Glomerular endothelial cell (primary cell): ENCODE measurements around the gene XCR1. TPM values are rescaled to one million over a fixed set of nuclear protein-coding genes. Genes with fewer than 3 reads are reported as not detected.
"Not testable (repeated sequence)": the region's sequence is repeated elsewhere in the genome, so short reads cannot be mapped to it uniquely, and the experiment has no call there.

Experiments
- DNase-seq: peaks from one replicate; pipeline ENCODE4 v3.0.0-alpha.2; 2011; ENCODE audit warnings: low read depth, low spot score; ENCODE audit errors: extremely low read depth
- total RNA-seq: library from RNA; depleted of rRNA; stranded (reverse); fragments of >200 nt; gene quantifications from 2 replicates; pipeline ENCODE4 v1.2.3, GENCODE V29; 2015

Gene XCR1
- total RNA-seq, result not detected in 2 replicates

- no peak for DNase-seq
These were observed at the start of gene XCR1 for GRCh38 chr3:46027021-46027705. XCR1 (minus strand) TSS chr3:46027483; CDS start chr3:46021947, 5,536 bp downstream.

- no peak for DNase-seq
These were observed 49.3 kb upstream of the XCR1 start for GRCh38 chr3:46076606-46077005.

- DNase-seq, result no peak
These were observed 48.5 kb upstream of the XCR1 start for GRCh38 chr3:46075816-46076215.

- no peak for DNase-seq
These were observed 44.1 kb upstream of the XCR1 start for GRCh38 chr3:46071222-46071858.

GRCh38 chr3:46070595-46071093, 43.4 kb upstream of the XCR1 start:
- DNase-seq, result no peak

- DNase-seq, result no peak
These were observed 41.2 kb upstream of the XCR1 start for GRCh38 chr3:46068501-46068900.

GRCh38 chr3:46067401-46067800, 40.1 kb upstream of the XCR1 start:
- no peak for DNase-seq

- DNase-seq, result no peak
These were observed 38.5 kb upstream of the XCR1 start for GRCh38 chr3:46065750-46066256.

- DNase-seq, result no peak
These were observed 38.0 kb upstream of the XCR1 start for GRCh38 chr3:46065294-46065705.

- DNase-seq, result no peak
These were observed 35.4 kb upstream of the XCR1 start for GRCh38 chr3:46062679-46063078.

- no peak for DNase-seq
These were observed 34.6 kb upstream of the XCR1 start for GRCh38 chr3:46061887-46062286.

- no peak for DNase-seq
These were observed 33.9 kb upstream of the XCR1 start for GRCh38 chr3:46061108-46061720.

GRCh38 chr3:46060551-46060950, 33.3 kb upstream of the XCR1 start:
- DNase-seq, result no peak

GRCh38 chr3:46059432-46059831, 32.1 kb upstream of the XCR1 start:
- no peak for DNase-seq

GRCh38 chr3:46058981-46059380, 31.7 kb upstream of the XCR1 start:
- DNase-seq, result no peak

GRCh38 chr3:46057716-46058115, 30.4 kb upstream of the XCR1 start:
- DNase-seq, result no peak

GRCh38 chr3:46056686-46057085, 29.4 kb upstream of the XCR1 start:
- no peak for DNase-seq

GRCh38 chr3:46053761-46054515, 26.7 kb upstream of the XCR1 start:
- DNase-seq, result not testable (repeated sequence)

GRCh38 chr3:46053265-46053664, 26.0 kb upstream of the XCR1 start:
- not testable (repeated sequence) for DNase-seq

- no peak for DNase-seq
These were observed 25.2 kb upstream of the XCR1 start for GRCh38 chr3:46052531-46052930.

GRCh38 chr3:46049093-46049492, 21.8 kb upstream of the XCR1 start:
- no peak for DNase-seq
